Natural killer cell treated with Interleukin-12 subunit alpha and Interleukin-12 subunit beta and Interleukin-15 and Interleukin-18, amount 100 ng/mL, for 72 hours (primary cell): ENCODE data around the gene ITGA11. TPM values are rescaled to one million over a fixed set of nuclear protein-coding genes. Genes with fewer than 3 reads are reported as not detected.

Experiments
- ATAC-seq, 2 donors: fragments of 150-1000 bp; cut with Tn5 transposase in 1 of 2; sonication (Bioruptor Pico), chemical (Tn5 transposase) in 1 of 2; 2 replicates each; pipeline ENCODE4 v1.10.0; 2021
- DNase-seq: peaks from one replicate; pipeline ENCODE4 v3.0.0; 2022; ENCODE audit warnings: low spot score
- H3K27ac Mint-ChIP-seq, 2 donors: 1 replicate in 1 of 2; 2 replicates in 1 of 2; pipeline ENCODE4 v1.8.0; 2022; ENCODE audit warnings: mixed read lengths in 2 of 2, mild to moderate bottlenecking in 1 of 2, moderate library complexity in 1 of 2
- H3K27me3 Mint-ChIP-seq, 2 donors: 1 replicate in 1 of 2; 2 replicates in 1 of 2; pipeline ENCODE4 v1.8.0; 2022; ENCODE audit warnings: mixed read lengths in 2 of 2
- H3K36me3 Mint-ChIP-seq: one replicate; pipeline ENCODE4 v1.8.0; 2022; ENCODE audit warnings: mixed read lengths
- H3K4me1 Mint-ChIP-seq, 2 donors: 1 replicate in 1 of 2; 2 replicates in 1 of 2; pipeline ENCODE4 v1.8.0; 2022; ENCODE audit warnings: low read depth in 2 of 2, mixed read lengths in 2 of 2, mild to moderate bottlenecking in 1 of 2
- H3K4me3 Mint-ChIP-seq: one replicate; pipeline ENCODE4 v1.8.0; 2022; ENCODE audit warnings: mixed read lengths
- H3K9me3 Mint-ChIP-seq: 2 replicates; pipeline ENCODE4 v1.8.0; 2022; ENCODE audit warnings: mixed read lengths
- total RNA-seq, 2 donors: library from RNA; stranded (reverse); gene quantifications; one replicate each; pipeline ENCODE4 v1.2.3, GENCODE V29; 2022

ITGA11 gene
- total RNA-seq, 2 donors from 2014 or later: 0.17 to 0.98 TPM

GRCh38 chr15:68286256-68286655 is 145.7 kb downstream of the ITGA11 start:
- Mint-ChIP-seq H3K4me1 (peaks cover 44 to 48% of the 10 kb centered on the region in 2 donors), H3K36me3 (peaks cover 15% of the 10 kb centered on the region)

DNA sequence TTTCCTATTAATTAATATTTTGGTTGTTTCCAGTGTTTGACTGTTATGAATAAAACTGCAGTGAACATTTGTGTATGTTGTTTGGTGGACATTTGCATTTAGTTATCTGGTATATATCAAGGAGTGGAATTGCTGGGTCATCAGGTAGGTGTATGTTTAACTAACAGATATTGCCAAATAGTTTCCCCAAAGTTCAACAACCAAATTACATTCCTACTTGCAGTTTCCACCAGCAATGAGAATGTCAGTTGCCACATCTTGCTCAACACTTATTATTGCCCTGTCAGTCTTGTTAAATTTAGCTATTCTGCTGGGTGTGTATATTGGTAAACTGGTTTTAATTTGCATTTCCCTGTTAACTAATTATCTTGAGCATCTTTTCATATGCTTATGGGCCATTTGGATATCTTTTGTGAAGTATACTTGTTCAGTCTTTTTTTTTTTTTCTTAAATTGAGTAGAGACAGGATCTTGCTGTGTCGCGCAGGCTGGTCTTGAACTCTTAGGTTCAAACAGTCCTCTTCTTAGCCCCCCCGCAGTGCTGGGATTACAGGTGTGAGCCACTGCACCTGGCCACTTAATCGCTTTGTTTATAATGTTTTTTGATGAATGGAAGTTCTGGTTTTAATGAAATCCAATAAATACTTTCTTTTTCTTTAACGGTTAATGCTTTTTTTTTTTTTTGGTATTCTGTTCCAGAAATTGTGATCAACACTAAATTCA is 146.5 kb downstream of the ITGA11 start:
- Mint-ChIP-seq H3K4me3 (no peak overlapping the region), H3K36me3 (peaks cover 11% of the 10 kb centered on the region), H3K27ac (peak overlapping the region; percentile 8 to 38), H3K4me1 (peaks cover 50 to 56% of the 10 kb centered on the region in 2 donors), H3K27me3 (no peaks in the 10 kb centered on the region), H3K9me3 (no peaks in the 10 kb centered on the region)
- ATAC-seq (no peak), DNase-seq (no peak)

More at GRCh38 chr15:68286256-68286655, 145.7 kb downstream of the ITGA11 start:
- DNase-seq (no peak), ATAC-seq (no peak)
- Mint-ChIP-seq H3K27ac (peak overlapping the region; percentile 8 to 38), H3K9me3 (no peaks in the 10 kb centered on the region), H3K4me3 (no peak overlapping the region), H3K27me3 (no peaks in the 10 kb centered on the region)

GRCh38 chr15:68284616-68285258 is 147.2 kb downstream of the ITGA11 start:
- peaks cover 57 to 63% of the 10 kb centered on the region in 2 donors for H3K4me1 Mint-ChIP-seq
- H3K4me3 Mint-ChIP-seq: no peak overlapping the region
- no peaks in the 10 kb centered on the region for H3K27me3 Mint-ChIP-seq
- ATAC-seq: no peak
- H3K9me3 Mint-ChIP-seq: no peaks in the 10 kb centered on the region
- no peak for DNase-seq
- H3K27ac Mint-ChIP-seq: no peak overlapping the region
- H3K36me3 Mint-ChIP-seq: peaks cover 14% of the 10 kb centered on the region

- H3K4me1 Mint-ChIP-seq: peaks cover 61 to 66% of the 10 kb centered on the region in 2 donors
- no peaks in the 10 kb centered on the region for H3K27me3 Mint-ChIP-seq
- H3K36me3 Mint-ChIP-seq: peaks cover 14% of the 10 kb centered on the region
- no peaks in the 10 kb centered on the region for H3K9me3 Mint-ChIP-seq
- no peak for ATAC-seq
- DNase-seq: no peak
- no peak overlapping the region for H3K27ac Mint-ChIP-seq
- no peak overlapping the region for H3K4me3 Mint-ChIP-seq
Observed at GRCh38 chr15:68283401-68283800, 148.6 kb downstream of the ITGA11 start.

GRCh38 chr15:68281008-68281407 is 151.0 kb downstream of the ITGA11 start:
- Mint-ChIP-seq H3K4me3 (peak overlapping the region; percentile 90), H3K27ac (peak overlapping the region; percentile 95 to 96), H3K36me3 (peaks cover 14% of the 10 kb centered on the region), H3K27me3 (no peaks in the 10 kb centered on the region), H3K9me3 (no peaks in the 10 kb centered on the region), H3K4me1 (peaks cover 56 to 66% of the 10 kb centered on the region in 2 donors)
- DNase-seq (no peak), ATAC-seq (no peak)

DNA sequence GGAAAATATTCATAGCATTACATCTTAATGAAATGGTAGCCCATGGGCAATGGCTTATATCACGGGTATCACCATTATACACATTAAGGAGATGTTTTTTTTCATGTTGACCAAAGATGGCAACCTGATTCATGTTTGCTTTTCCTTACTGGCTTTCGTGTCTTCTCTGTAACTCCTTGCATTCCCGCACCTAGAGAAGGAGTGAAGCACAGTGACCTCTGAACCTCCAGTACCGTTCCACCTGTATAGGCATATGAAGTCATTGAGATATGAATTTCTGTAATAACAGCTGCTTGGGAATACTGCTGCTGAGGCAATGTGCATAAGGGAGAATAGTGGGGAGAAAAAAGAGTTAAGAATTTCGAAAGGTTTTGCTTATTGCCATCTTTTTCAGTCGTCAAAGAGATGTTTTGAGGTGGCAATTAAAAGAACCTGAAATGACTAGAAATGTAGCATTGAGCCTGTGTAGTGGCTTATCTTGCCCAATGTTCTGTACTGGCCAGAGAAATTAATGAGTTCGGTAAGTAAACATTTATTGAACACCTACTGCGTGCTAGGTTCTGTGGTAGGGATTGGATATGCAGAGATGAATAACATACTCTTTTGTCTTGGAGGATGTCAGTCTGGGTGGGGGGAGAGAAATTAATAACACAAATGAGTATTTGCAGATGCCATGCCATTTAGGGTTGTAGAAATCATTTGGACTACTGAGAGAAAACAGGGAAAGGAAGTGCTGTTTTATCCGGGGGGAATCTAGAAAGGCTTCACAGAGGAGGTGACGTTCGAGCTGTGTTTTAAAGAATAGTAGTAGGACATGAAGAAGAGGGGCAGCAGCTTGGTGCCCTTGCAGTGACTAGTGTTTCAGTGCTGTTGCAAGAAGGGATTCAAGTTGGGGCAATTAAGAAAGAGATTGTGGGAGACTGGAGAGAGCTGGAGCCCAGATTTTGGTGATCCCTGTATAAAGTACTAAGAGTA is 151.9 kb downstream of the ITGA11 start:
- Mint-ChIP-seq H3K27ac (peak overlapping the region; percentile 95 to 96), H3K9me3 (no peaks in the 10 kb centered on the region), H3K27me3 (no peaks in the 10 kb centered on the region), H3K36me3 (peaks cover 12% of the 10 kb centered on the region), H3K4me1 (peaks cover 51 to 56% of the 10 kb centered on the region in 2 donors), H3K4me3 (peak overlapping the region; percentile 90)
- DNase-seq (no peak), ATAC-seq (no peak)

DNA sequence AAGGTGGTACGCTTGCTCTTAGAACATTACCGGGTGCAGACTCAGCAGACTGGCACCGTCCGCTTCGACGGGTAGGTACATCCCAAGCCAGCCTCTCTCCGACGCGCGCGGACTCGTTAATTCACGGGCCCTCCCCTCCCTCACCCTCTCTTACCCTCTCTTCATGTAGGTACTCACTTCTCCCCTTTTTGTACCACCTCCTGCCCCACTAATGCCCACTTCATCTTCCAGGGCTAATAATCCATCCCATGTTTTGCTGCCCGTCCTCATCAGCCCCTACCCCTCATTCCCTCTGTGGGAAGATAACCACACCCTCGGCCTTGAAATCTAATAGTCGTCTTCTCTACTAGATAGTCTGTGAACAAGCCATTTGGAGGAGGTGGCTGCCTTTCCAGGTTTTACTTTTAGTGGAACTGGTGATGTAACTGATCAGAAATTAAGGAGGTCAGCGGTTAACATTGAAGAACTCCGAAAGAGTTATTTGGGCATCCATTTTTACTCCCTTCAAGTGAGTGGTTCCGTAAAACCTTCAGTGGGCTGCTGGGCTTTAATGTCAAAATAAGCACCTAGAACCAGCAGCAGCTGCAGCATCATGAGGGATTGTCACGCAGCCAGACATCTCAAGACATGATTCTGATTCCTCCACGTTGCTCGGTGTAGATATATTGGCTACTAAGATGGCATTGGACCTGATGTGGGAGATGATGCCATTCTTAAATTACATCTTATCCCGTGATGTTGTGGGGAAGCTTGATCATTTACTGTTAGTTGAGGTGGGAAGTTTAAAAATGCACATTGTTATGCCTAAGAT is 153.2 kb downstream of the ITGA11 start:
- Mint-ChIP-seq H3K27ac (peak overlapping the region; percentile 95 to 96), H3K27me3 (no peaks in the 10 kb centered on the region), H3K9me3 (no peaks in the 10 kb centered on the region), H3K4me1 (peaks cover 44 to 50% of the 10 kb centered on the region in 2 donors), H3K36me3 (peaks cover 8% of the 10 kb centered on the region), H3K4me3 (peak overlapping the region; percentile 90)
- ATAC-seq: no peak
- no peak for DNase-seq

DNA sequence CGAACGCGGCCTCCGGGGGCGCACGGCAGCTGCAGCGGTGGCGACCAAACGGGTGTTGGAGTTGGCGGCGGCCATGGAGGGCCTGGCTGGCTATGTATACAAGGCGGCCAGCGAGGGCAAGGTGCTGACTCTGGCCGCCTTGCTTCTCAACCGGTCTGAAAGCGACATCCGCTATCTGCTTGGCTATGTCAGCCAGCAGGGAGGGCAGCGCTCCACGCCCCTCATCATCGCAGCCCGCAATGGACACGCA is 153.7 kb downstream of the ITGA11 start:
- Mint-ChIP-seq H3K36me3 (peaks cover 8% of the 10 kb centered on the region), H3K4me3 (peak overlapping the region; percentile 90), H3K9me3 (no peaks in the 10 kb centered on the region), H3K4me1 (peaks cover 44 to 50% of the 10 kb centered on the region in 2 donors), H3K27me3 (peaks cover 0 to 5% of the 10 kb centered on the region in 2 donors), H3K27ac (peak overlapping the region; percentile 95 to 96)
- no peak for DNase-seq
- ATAC-seq: no peak

GRCh38 chr15:68277603-68278344 is 154.2 kb downstream of the ITGA11 start, which contains the start of gene FEM1B:
FEM1B (plus strand) TSS chr15:68277745; CDS start chr15:68278418, 673 bp downstream.
- ATAC-seq: peak; percentile 91 to 93
- Mint-ChIP-seq H3K9me3 (no peaks in the 10 kb centered on the region), H3K27me3 (peaks cover 0 to 6% of the 10 kb centered on the region in 2 donors), H3K36me3 (peaks cover 8% of the 10 kb centered on the region), H3K4me1 (peaks cover 44 to 50% of the 10 kb centered on the region in 2 donors), H3K27ac (peak within 1 kb of the TSS; percentile 96 to 98), H3K4me3 (peak within 1 kb of the TSS; percentile 90)
- DNase-seq: peak; percentile 91

- H3K4me3 Mint-ChIP-seq: peak overlapping the region; percentile 90
- H3K4me1 Mint-ChIP-seq: peaks cover 44 to 49% of the 10 kb centered on the region in 2 donors
- peak in 1 of 2 donors; percentile 30 for ATAC-seq
- H3K27ac Mint-ChIP-seq: peak overlapping the region; percentile 96 to 98
- H3K27me3 Mint-ChIP-seq: peaks cover 0 to 6% of the 10 kb centered on the region in 2 donors
- peaks cover 8% of the 10 kb centered on the region for H3K36me3 Mint-ChIP-seq
- DNase-seq: no peak
- H3K9me3 Mint-ChIP-seq: no peaks in the 10 kb centered on the region
Observed at GRCh38 chr15:68277131-68277602, 154.8 kb downstream of the ITGA11 start.

DNA sequence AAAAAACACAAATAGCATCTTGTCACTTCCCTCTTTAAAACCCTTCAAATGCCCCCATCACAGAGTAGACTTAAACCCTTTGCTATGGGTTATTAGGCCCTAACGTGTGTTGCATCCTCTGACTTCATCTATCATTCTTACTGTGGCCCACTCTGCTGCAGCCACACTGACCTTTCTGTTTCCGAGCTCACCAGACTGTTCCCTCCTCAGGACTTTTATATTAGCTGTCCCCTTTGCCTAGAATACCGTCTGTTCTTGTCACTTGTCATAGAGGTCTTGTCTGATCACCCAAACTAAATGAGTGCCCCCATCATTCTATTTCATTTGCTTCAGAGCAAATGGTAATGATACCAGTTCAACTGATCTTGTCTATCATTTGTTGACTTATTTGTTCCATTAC is 155.3 kb downstream of the ITGA11 start:
- ATAC-seq: no peak
- DNase-seq: no peak
- peaks cover 39 to 44% of the 10 kb centered on the region in 2 donors for H3K4me1 Mint-ChIP-seq
- peaks cover 8% of the 10 kb centered on the region for H3K36me3 Mint-ChIP-seq
- H3K4me3 Mint-ChIP-seq: peak overlapping the region; percentile 90
- H3K27ac Mint-ChIP-seq: peak overlapping the region; percentile 96 to 98
- no peaks in the 10 kb centered on the region for H3K9me3 Mint-ChIP-seq
- peaks cover 0 to 6% of the 10 kb centered on the region in 2 donors for H3K27me3 Mint-ChIP-seq

DNA sequence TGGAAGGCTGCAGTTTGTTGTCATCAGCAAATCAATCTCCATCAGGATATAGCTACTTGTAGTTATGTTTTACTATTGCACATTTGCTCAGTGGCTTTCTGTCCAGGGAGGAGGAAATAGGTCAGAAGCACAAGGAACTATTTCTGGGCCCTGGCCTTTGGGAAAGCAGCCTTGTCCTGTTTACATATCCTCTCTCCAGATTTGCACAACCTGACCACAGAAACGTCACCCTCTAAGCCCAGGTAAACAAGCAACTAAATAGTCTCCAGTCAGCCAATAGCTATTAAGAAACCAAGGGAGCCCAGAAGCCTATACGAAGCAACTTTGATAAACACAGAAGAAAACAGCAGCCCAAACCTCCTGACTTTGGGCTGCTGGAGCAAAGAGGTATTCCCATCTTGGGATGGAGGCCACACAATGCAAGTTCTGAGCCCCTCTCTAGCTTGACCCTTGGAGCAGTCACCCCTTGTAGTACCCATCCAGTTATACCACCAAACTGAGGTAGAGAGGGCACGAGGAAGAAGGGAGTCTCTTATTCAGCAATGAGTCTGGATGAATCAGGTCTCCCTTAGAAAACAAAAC is 156.7 kb downstream of the ITGA11 start:
- ATAC-seq (no peak), DNase-seq (no peak)
- Mint-ChIP-seq H3K4me3 (peak overlapping the region; percentile 90), H3K27me3 (peaks cover 0 to 6% of the 10 kb centered on the region in 2 donors), H3K27ac (peak overlapping the region; percentile 30 to 96), H3K4me1 (peaks cover 29 to 32% of the 10 kb centered on the region in 2 donors), H3K9me3 (no peaks in the 10 kb centered on the region), H3K36me3 (peaks cover 5% of the 10 kb centered on the region)
